ENCODE measurements around the gene MTCL1. TPM values are rescaled to one million over a fixed set of nuclear protein-coding genes. Genes with fewer than 3 reads are reported as not detected.

The MTCL1 gene
- total and polyA plus RNA-seq, 9 of the 15 experiments (the other 6 are each of a cell fraction or from before 2014, with no cell fraction given), result 0.21 to 7.4 (median 3.7) TPM

DNA sequence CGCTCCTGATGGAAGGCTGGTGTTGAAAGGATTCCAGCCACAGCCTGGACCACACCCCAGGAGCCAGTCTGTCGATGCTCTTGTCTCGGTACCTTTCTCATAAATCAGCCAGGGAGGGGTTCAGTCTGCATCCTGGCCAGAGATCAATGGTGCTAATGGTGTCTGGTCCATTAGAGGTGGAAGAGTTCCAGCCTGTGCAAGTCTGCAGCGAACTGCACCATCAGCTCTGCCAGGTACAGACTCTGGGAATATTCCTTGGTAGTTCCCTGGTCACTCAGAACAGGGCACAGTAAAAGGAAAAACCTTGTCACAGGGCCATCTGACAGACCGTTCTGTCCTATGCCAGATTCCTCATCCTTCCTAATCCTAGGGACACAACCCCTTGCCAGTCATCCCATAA lies 164.3 kb downstream of the MTCL1 start:
- POLR2A ChIA-PET, result interaction anchor here (1.4 kb wide), 1 partner anchor 11 kb away, joined by 3 read pairs; no protein-coding TSS in a partner anchor
- Histone ChIP-seq H3K4me2 (ENCODE audit: insufficient read depth, low read length) (no peak overlapping the region), H3K9ac (ENCODE audit: insufficient read depth in 1 of 2, low read depth in 2 of 2, low read length in 2 of 2) (no peak overlapping the region), H3K36me3 (ENCODE audit: control insufficient read depth, insufficient read depth, low read length) (no peaks in the 10 kb centered on the region), H3K4me1 (replicated peaks in 1 of 2; ENCODE audit: control insufficient read depth in 2 of 2, insufficient read depth in 2 of 2, low read length in 2 of 2) (peaks cover 10 to 17% of the 10 kb centered on the region in 2 experiments; a peak in 4 of 5 replicates), H4K20me1 (replicated peaks; ENCODE audit: control insufficient read depth, insufficient read depth, low read length) (no peaks in the 10 kb centered on the region), H3K79me2 (ENCODE audit: control insufficient read depth, insufficient read depth, low read length) (no peaks in the 10 kb centered on the region), H3K9me3 (replicated peaks; ENCODE audit: control insufficient read depth, insufficient read depth, low read depth, low read length) (no peaks in the 10 kb centered on the region), H2AFZ (ENCODE audit: low read depth, low read length) (no peak overlapping the region), H3K27ac (ENCODE audit: extremely low read depth, low read depth, low read length) (no peak overlapping the region), H3K4me3 (no peak overlapping the region), H3K27me3 (ENCODE audit: control insufficient read depth in 2 of 2, insufficient read depth in 2 of 2, low read length in 2 of 2) (peaks cover 0 to 10% of the 10 kb centered on the region in 2 experiments; a peak in 2 of 5 replicates), H3K9me1 (ENCODE audit: control insufficient read depth, insufficient read depth, low read length) (no peaks in the 10 kb centered on the region)
- WGBS (ENCODE audit: insufficient coverage, low coverage, missing lambda C conversion rate), result 9% methylated on average over 5 of the region's 5 CpGs
- in situ Hi-C loops (cut with MboI) (loop anchor here (5.0 kb wide), 1 partner anchor 118 kb away; no protein-coding TSS in a partner anchor), intact Hi-C loops (cut with micrococcal nuclease) (no loop called here)
- FAIRE-seq (no peak), DNase-seq (ENCODE audit: extremely low read depth in 1 of 4, low spot score in 3 of 4) (no peak), ATAC-seq (no peak)
- no TSS peak for BruUV-seq (replicated peaks)
- CTCF ChIA-PET (ENCODE audit: low intra/inter-chr PET ratio), result no interaction called here
- TF ChIP-seq ZNF253 (CRISPR knock-in tag; conservative IDR thresholded peaks at IDR 0.05), result no peak
- TF ChIP-seq, protein P1, sequence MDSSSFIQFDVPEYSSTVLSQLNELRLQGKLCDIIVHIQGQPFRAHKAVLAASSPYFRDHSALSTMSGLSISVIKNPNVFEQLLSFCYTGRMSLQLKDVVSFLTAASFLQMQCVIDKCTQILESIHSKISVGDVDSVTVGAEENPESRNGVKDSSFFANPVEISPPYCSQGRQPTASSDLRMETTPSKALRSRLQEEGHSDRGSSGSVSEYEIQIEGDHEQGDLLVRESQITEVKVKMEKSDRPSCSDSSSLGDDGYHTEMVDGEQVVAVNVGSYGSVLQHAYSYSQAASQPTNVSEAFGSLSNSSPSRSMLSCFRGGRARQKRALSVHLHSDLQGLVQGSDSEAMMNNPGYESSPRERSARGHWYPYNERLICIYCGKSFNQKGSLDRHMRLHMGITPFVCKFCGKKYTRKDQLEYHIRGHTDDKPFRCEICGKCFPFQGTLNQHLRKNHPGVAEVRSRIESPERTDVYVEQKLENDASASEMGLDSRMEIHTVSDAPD (CRISPR knock-in tag; IDR thresholded peaks at IDR 0.05), result no peak
- TF ChIP-seq ZNF143 (CRISPR knock-in tag; IDR thresholded peaks at IDR 0.05), result no peak
- TF ChIP-seq MGA (IDR thresholded peaks at IDR 0.05), result no peak
- no peak for TF ChIP-seq E2F6 (IDR thresholded peaks at IDR 0.05; ENCODE audit: borderline replicate concordance in 1 of 2, extremely low read depth in 1 of 2, insufficient read depth in 1 of 2, insufficient read length in 1 of 2, low read depth in 1 of 2, low read length in 1 of 2, poor library complexity in 1 of 2, severe bottlenecking in 1 of 2)
- TF ChIP-seq ZBED1 (IDR thresholded peaks at IDR 0.05), result no peak
- no peak for TF ChIP-seq KAT8 (IDR thresholded peaks at IDR 0.05; ENCODE audit: low read depth)

All from K562 (cell line).